GM12874 (cell line): ENCODE data around the gene ZKSCAN5.
A peak's percentile ranks its signal among the peaks of the same experiment; 100 is the strongest.

Experiments
- CTCF ChIP-seq: IDR thresholded peaks from 2 replicates; pipeline ENCODE4 v1.5.1; 2011; ENCODE audit warnings: low read depth, mild to moderate bottlenecking, control low read depth, low read length, moderate library complexity; ENCODE audit not compliant: insufficient read depth

The ZKSCAN5 gene

GRCh38 chr7:99504603-99505323 is at the start of gene ZKSCAN5:
Gene ZKSCAN5 (plus strand): TSS chr7:99504662. CDS start chr7:99506045, 1,383 bp downstream.
- TF ChIP-seq CTCF, result no peak

GRCh38 chr7:99455874-99456273 is 48.6 kb upstream of the ZKSCAN5 start:
- no peak for TF ChIP-seq CTCF

GRCh38 chr7:99456288-99456687 is 48.2 kb upstream of the ZKSCAN5 start:
- no peak for TF ChIP-seq CTCF

- no peak for TF ChIP-seq CTCF
Measured at GRCh38 chr7:99457050-99457649, 47.3 kb upstream of the ZKSCAN5 start.

- TF ChIP-seq CTCF, result no peak
Measured at GRCh38 chr7:99457650-99458493, 46.6 kb upstream of the ZKSCAN5 start.

- peak; percentile 57 for TF ChIP-seq CTCF
Measured at GRCh38 chr7:99459087-99459486, 45.4 kb upstream of the ZKSCAN5 start.

- TF ChIP-seq CTCF, result no peak
Measured at GRCh38 chr7:99460651-99461050, 43.8 kb upstream of the ZKSCAN5 start.
